OCI-LY7 (cell line): ENCODE measurements around the gene CPOX. TPM values are rescaled to one million over a fixed set of nuclear protein-coding genes. Genes with fewer than 3 reads are reported as not detected.

Experiments
- BruUV-seq: library from RNA; stranded (reverse); fragments of 400-500 nt; replicated peaks from 2 replicates; lab custom pipeline; 2021; lab: Mats Ljungman, UMichigan
- CTCF ChIA-PET: fragments of 300-600 bp; sonication (Branson Sonifier 250); formaldehyde crosslinking; loops from one replicate; lab custom pipeline; 2022; ENCODE audit warnings: antibody characterized with exemption; ENCODE audit not compliant: unreplicated experiment; lab: Charles Lee
- POLR2A ChIA-PET: fragments of 300-600 bp; sonication (Branson Sonifier 250); formaldehyde crosslinking; loops from one replicate; lab custom pipeline; 2022; ENCODE audit warnings: antibody characterized with exemption; lab: Charles Lee
- DNase-seq: peaks from one replicate; pipeline ENCODE4 v3.0.0-alpha.2; 2015; ENCODE audit warnings: low spot score
- H2AFZ ChIP-seq: fragments of 200-600 bp; sonication (generic), shearing (Covaris generic); 2 replicates; pipeline ENCODE4 v1.6.1; 2014; ENCODE audit warnings: mild to moderate bottlenecking, antibody characterized with exemption, low read length, moderate library complexity
- H3K27ac ChIP-seq: fragments of 200-600 bp; sonication (generic); 2 replicates; pipeline ENCODE4 v1.5.1; 2014; ENCODE audit warnings: mixed run types, low read depth, mild to moderate bottlenecking, moderate library complexity, low read length, inconsistent platforms; ENCODE audit not compliant: poor library complexity, severe bottlenecking
- H3K36me3 ChIP-seq: fragments of 200-600 bp; sonication (generic); 2 replicates; pipeline ENCODE4 v1.6.1; 2014; ENCODE audit warnings: mild to moderate bottlenecking, antibody characterized with exemption, low read length, moderate library complexity, mixed read lengths; ENCODE audit not compliant: insufficient read depth
- H3K4me1 ChIP-seq: fragments of 200-600 bp; sonication (generic); 2 replicates; pipeline ENCODE4 v1.5.1; 2014; ENCODE audit warnings: mild to moderate bottlenecking, low read length; ENCODE audit not compliant: insufficient read depth, poor library complexity, severe bottlenecking
- H3K4me2 ChIP-seq: fragments of 200-600 bp; sonication (generic); 2 replicates; pipeline ENCODE4 v1.6.1; 2014; ENCODE audit warnings: mild to moderate bottlenecking, low read length
- H3K4me3 ChIP-seq: fragments of 200-600 bp; sonication (generic); 2 replicates; pipeline ENCODE4 v1.5.1; 2014; ENCODE audit warnings: mild to moderate bottlenecking, low read depth, low read length; ENCODE audit not compliant: poor library complexity, severe bottlenecking
- H3K79me2 ChIP-seq: fragments of 200-600 bp; sonication (generic); 2 replicates; pipeline ENCODE4 v1.6.1; 2016; ENCODE audit warnings: low read depth, mild to moderate bottlenecking, low read length, moderate library complexity, mixed read lengths; ENCODE audit not compliant: insufficient read depth
- H3K9me2 ChIP-seq: fragments of 200-600 bp; sonication (generic); 2 replicates; pipeline ENCODE4 v1.6.1; 2016; ENCODE audit warnings: mild to moderate bottlenecking, low read length, mixed read lengths; ENCODE audit not compliant: insufficient read depth
- H3K9me3 ChIP-seq: fragments of 200-600 bp; sonication (generic); 2 replicates; pipeline ENCODE4 v1.6.1; 2014; ENCODE audit warnings: mild to moderate bottlenecking, mixed run types, low read length, mixed read lengths
- H4K20me1 ChIP-seq: fragments of 200-600 bp; sonication (generic); 2 replicates; pipeline ENCODE4 v1.6.1; 2014; ENCODE audit warnings: mild to moderate bottlenecking, antibody characterized with exemption, low read length, moderate library complexity, mixed read lengths; ENCODE audit not compliant: insufficient read depth
- CTCF ChIP-seq: fragments of 200-600 bp; sonication (generic); conservative IDR thresholded peaks from 2 replicates; pipeline ENCODE4 v1.5.1; 2014; ENCODE audit warnings: mild to moderate bottlenecking, antibody characterized with exemption, low read length, moderate library complexity, mixed read lengths
- EZH2phosphoT487 ChIP-seq: fragments of 200-600 bp; sonication (generic); IDR thresholded peaks from 2 replicates; pipeline ENCODE4 v1.6.1; 2018; ENCODE audit warnings: low read depth, borderline replicate concordance, mild to moderate bottlenecking, mixed run types, antibody characterized with exemption, low read length, moderate library complexity, mixed read lengths
- intact Hi-C: fragments of 100-400 bp; cut with micrococcal nuclease; formaldehyde crosslinking; loops from one replicate; pipeline ENCODE4 v1.10.0; 2022; ENCODE audit not compliant: unreplicated experiment
- total RNA-seq, 2 experiments: library from RNA; depleted of rRNA in 1 of 2; stranded (reverse); fragments of >200 nt in 1 of 2; shearing (Covaris generic) in 1 of 2; gene quantifications; 2 replicates each; pipeline ENCODE4 v1.2.3, GENCODE V29; 2014 to 2022

CPOX gene
- total RNA-seq, 2 experiments from 2014 or later: 10.1 to 14.7 TPM

GRCh38 chr3:98554580-98554979 is 38.8 kb downstream of the CPOX start:
- Histone ChIP-seq H4K20me1 (no peaks in the 10 kb centered on the region), H3K9me3 (no peaks in the 10 kb centered on the region), H3K36me3 (no peaks in the 10 kb centered on the region), H3K4me1 (peaks cover 81% of the 10 kb centered on the region), H3K4me2 (peak overlapping the region; percentile 29), H3K27ac (no peak overlapping the region), H2AFZ (peak overlapping the region; percentile 86; the same call in 1 of the 2 replicates), H3K79me2 (no peaks in the 10 kb centered on the region), H3K4me3 (no peak overlapping the region), H3K9me2 (no peaks in the 10 kb centered on the region)
- BruUV-seq: no TSS peak
- ChIA-PET CTCF (interaction anchor here (1.0 kb wide), 1 partner anchor 7 kb away, joined by 3 read pairs; no protein-coding TSS in a partner anchor), POLR2A (interaction anchor here (0.5 to 19.7 kb wide), 9 partner anchors 8 to 1566 kb away, joined by 3 to 296 read pairs (median 4); partner anchors contain the start of gene GPR15)
- intact Hi-C loops: no loop called here
- DNase-seq: no peak
- TF ChIP-seq CTCF: no peak
- TF ChIP-seq EZH2phosphoT487: no peak

- ChIA-PET CTCF (interaction anchor here (1.0 to 1.5 kb wide), 2 partner anchors 8 to 13 kb away, joined by 3 read pairs; no protein-coding TSS in a partner anchor), POLR2A (interaction anchor here (0.7 to 19.7 kb wide), 6 partner anchors 8 to 23 kb away, joined by 3 to 296 read pairs (median 24); partner anchors contain the start of gene GPR15)
- Histone ChIP-seq H3K36me3 (no peaks in the 10 kb centered on the region), H2AFZ (peak overlapping the region; percentile 72; the same call in 1 of the 2 replicates), H3K4me1 (peaks cover 81% of the 10 kb centered on the region), H4K20me1 (no peaks in the 10 kb centered on the region), H3K27ac (no peak overlapping the region), H3K9me3 (no peaks in the 10 kb centered on the region), H3K79me2 (no peaks in the 10 kb centered on the region), H3K9me2 (no peaks in the 10 kb centered on the region), H3K4me3 (no peak overlapping the region), H3K4me2 (peak overlapping the region; percentile 29)
- DNase-seq: peak; percentile 51
- TF ChIP-seq EZH2phosphoT487: no peak
- no peak for TF ChIP-seq CTCF
- no TSS peak for BruUV-seq
- intact Hi-C loops: no loop called here
Measured at GRCh38 chr3:98553753-98554152, 39.7 kb downstream of the CPOX start.

- peak overlapping the region; percentile 29 for H3K4me2 ChIP-seq
- H3K36me3 ChIP-seq: no peaks in the 10 kb centered on the region
- no peak overlapping the region for H3K4me3 ChIP-seq
- no peaks in the 10 kb centered on the region for H3K79me2 ChIP-seq
- CTCF ChIA-PET: interaction anchor here (1.5 kb wide), 2 partner anchors 9 to 14 kb away, joined by 3 read pairs; no protein-coding TSS in a partner anchor
- H3K9me3 ChIP-seq: no peaks in the 10 kb centered on the region
- POLR2A ChIA-PET: interaction anchor here (0.7 to 19.7 kb wide), 5 partner anchors 9 to 22 kb away, joined by 3 to 296 read pairs (median 27); partner anchors contain the start of gene GPR15
- peak overlapping the region; percentile 72; the same call in 1 of the 2 replicates for H2AFZ ChIP-seq
- no peaks in the 10 kb centered on the region for H4K20me1 ChIP-seq
- no peaks in the 10 kb centered on the region for H3K9me2 ChIP-seq
- peaks cover 81% of the 10 kb centered on the region for H3K4me1 ChIP-seq
- TF ChIP-seq EZH2phosphoT487 (no peak), CTCF (no peak)
- no TSS peak for BruUV-seq
- intact Hi-C loops: no loop called here
- no peak for DNase-seq
- no peak overlapping the region for H3K27ac ChIP-seq
Measured at GRCh38 chr3:98553021-98553563, 40.3 kb downstream of the CPOX start.
